ENCODE data around the gene DHCR24.

The DHCR24 gene

DNA sequence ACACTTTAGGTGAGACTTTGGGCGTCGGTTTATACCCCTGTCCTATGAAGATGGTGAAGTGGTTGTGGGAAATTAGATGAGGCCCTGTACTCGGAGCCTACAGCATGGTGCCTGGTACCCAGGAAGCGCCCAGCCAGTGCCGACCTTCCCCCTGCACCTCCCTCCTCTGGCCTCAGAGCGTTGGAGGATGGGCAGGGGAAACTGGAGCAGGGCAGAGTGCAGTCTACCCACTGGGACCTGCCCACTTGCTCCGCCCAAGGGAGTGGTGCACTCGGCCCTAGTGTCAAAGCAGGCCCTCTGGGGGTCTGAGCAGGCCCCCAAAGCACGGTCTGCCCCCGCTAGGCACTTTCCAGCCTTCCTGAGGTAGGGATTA, 72.9 kb downstream of the DHCR24 start (continued):
- TF ChIP-seq PRDM2 (tag by site-specific recombination; IDR thresholded peaks at IDR 0.05; ENCODE audit: borderline replicate concordance) (no peak), TRIM28 (IDR thresholded peaks at IDR 0.05; ENCODE audit: borderline replicate concordance, low read length) (no peak), HOXA7 (CRISPR knock-in tag; IDR thresholded peaks at IDR 0.05; ENCODE audit: borderline replicate concordance) (no peak), SP3 (tag by site-specific recombination; IDR thresholded peaks at IDR 0.05) (no peak), IKZF3 (tag by site-specific recombination; IDR thresholded peaks at IDR 0.05) (no peak), ZNF561 (tag by site-specific recombination; IDR thresholded peaks at IDR 0.05; ENCODE audit: borderline replicate concordance) (no peak), ZXDB (tag by site-specific recombination; IDR thresholded peaks at IDR 0.05) (no peak), GLIS1 (tag by site-specific recombination; IDR thresholded peaks at IDR 0.05) (no peak), ZNF549 (tag by site-specific recombination; IDR thresholded peaks at IDR 0.05) (no peak)

DNA sequence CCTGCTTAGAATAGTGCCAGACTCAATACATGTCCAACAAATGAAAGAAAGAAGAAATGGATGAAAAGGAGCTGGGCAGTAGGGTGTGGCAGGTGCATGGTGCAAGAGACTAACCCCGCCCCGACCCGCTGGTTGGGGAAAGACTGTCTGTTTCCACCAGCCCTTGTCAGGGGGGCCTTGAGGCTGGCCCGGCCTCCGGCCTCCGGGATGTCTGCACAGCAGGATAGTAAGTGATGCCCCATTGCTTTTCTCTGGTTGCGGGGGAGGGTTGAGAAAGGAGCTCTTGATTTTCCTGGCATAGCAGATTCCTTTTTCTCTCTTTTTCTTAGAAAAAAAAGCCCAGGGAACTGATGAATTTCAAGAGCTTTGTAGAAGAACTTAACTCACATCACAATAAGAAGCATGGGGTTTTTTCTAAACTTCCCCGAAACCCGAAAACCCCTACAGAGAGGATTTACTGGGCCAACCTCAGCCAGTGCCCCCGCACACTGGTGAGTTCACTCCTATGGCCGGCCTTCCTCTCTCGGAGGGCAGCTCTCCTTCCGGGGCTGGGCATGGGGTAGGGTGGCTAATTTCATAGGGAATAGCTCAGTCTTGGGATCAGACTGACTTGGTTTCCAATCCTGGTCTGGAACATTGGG, 73.4 kb downstream of the DHCR24 start:
- H3K4me3 ChIP-seq (ENCODE audit: low read depth, low read length) = no peak overlapping the region
- ChIA-PET POLR2A (no interaction called here), CTCF (interaction anchor here (0.6 to 1.9 kb wide), 5 partner anchors 9 to 744 kb away, joined by 3 to 7 read pairs (median 4); no protein-coding TSS in a partner anchor)
- H3K27ac ChIP-seq (ENCODE audit: extremely low read depth, low read depth, low read length) = no peak overlapping the region
- TF ChIP-seq ZNF677 (tag by site-specific recombination; IDR thresholded peaks at IDR 0.05) (no peak), ZNF660 (tag by site-specific recombination; IDR thresholded peaks at IDR 0.05) (no peak)
- H3K36me3 ChIP-seq (ENCODE audit: control insufficient read depth in 2 of 2, insufficient read depth in 1 of 2, low read length in 2 of 2) = no peaks in the 10 kb centered on the region
- no peaks in the 10 kb centered on the region for H3K4me1 ChIP-seq (ENCODE audit: control insufficient read depth, insufficient read depth, low read length)
- no peaks in the 10 kb centered on the region for H3K9me3 ChIP-seq (ENCODE audit: control insufficient read depth, insufficient read depth, low read depth, low read length)

- TF ChIP-seq BCL11B (tag by site-specific recombination; IDR thresholded peaks at IDR 0.05; ENCODE audit: low read depth) = no peak
- TF ChIP-seq, protein P1, sequence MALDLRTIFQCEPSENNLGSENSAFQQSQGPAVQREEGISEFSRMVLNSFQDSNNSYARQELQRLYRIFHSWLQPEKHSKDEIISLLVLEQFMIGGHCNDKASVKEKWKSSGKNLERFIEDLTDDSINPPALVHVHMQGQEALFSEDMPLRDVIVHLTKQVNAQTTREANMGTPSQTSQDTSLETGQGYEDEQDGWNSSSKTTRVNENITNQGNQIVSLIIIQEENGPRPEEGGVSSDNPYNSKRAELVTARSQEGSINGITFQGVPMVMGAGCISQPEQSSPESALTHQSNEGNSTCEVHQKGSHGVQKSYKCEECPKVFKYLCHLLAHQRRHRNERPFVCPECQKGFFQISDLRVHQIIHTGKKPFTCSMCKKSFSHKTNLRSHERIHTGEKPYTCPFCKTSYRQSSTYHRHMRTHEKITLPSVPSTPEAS (tag by site-specific recombination; IDR thresholded peaks at IDR 0.05) = no peak
- TF ChIP-seq ZNF629 (tag by site-specific recombination; IDR thresholded peaks at IDR 0.05) = no peak
- no peak for TF ChIP-seq ZNF280C (tag by site-specific recombination; IDR thresholded peaks at IDR 0.05)
- TF ChIP-seq, protein P2, sequence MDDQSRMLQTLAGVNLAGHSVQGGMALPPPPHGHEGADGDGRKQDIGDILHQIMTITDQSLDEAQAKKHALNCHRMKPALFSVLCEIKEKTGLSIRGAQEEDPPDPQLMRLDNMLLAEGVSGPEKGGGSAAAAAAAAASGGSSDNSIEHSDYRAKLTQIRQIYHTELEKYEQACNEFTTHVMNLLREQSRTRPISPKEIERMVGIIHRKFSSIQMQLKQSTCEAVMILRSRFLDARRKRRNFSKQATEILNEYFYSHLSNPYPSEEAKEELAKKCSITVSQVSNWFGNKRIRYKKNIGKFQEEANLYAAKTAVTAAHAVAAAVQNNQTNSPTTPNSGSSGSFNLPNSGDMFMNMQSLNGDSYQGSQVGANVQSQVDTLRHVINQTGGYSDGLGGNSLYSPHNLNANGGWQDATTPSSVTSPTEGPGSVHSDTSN (CRISPR knock-in tag; IDR thresholded peaks at IDR 0.05) = no peak
- no peak for TF ChIP-seq ZNF768 (tag by site-specific recombination; IDR thresholded peaks at IDR 0.05)
- Histone ChIP-seq H3K36me3 (ENCODE audit: control insufficient read depth in 2 of 2, insufficient read depth in 1 of 2, low read length in 2 of 2) (no peaks in the 10 kb centered on the region), H3K4me1 (ENCODE audit: control insufficient read depth, insufficient read depth, low read length) (no peaks in the 10 kb centered on the region), H3K9me3 (ENCODE audit: control insufficient read depth, insufficient read depth, low read depth, low read length) (no peaks in the 10 kb centered on the region), H3K4me3 (ENCODE audit: low read depth, low read length) (no peak overlapping the region), H3K27ac (ENCODE audit: extremely low read depth, low read depth, low read length) (no peak overlapping the region)
- ChIA-PET POLR2A (no interaction called here), CTCF (interaction anchor here (0.7 to 1.9 kb wide), 2 partner anchors 141 to 184 kb away, joined by 5 to 7 read pairs; no protein-coding TSS in a partner anchor)
These were observed 74.1 kb downstream of the DHCR24 start for GRCh38 chr1:54812801-54813484.

Data from HEK293 (cell line).